ENCODE data around the gene CAPN7. TPM values are rescaled to one million over a fixed set of nuclear protein-coding genes. Genes with fewer than 3 reads are reported as not detected.

The CAPN7 gene
- total RNA-seq, 2 experiments from 2014 or later: 22.2 to 27.5 TPM

DNA sequence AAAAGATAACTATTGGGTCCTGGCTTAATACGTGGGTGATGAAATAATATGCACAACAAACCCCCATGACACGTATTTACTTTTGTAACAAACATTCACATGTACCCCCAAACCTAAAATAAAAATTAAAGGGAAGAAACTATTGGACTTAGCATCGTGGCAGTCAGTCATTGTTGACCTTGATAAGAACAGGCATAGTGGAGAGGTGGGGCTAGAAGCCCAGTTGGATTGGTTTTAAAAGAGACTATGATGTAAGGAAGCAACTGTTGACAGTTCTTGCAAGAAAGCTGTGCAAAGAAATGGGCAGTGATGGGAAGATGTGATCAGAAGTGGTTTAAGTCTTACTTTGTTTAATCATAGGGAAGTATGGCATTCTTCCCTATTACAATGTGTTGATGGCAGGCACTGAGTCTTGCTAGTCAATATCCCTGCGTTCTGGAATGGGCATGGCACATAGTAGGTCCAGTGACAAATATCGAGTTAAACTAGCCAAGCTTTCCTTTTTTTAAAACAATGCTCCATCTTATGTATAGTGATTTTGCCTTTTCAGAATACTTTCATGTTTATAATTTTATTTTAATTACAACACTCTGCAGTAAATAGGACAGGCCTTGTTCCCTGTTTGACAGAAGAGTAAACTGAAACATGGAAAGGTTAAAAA is 37.9 kb downstream of the CAPN7 start:
- Mint-ChIP-seq H3K9me3 (no peaks in the 10 kb centered on the region), H3K27ac (no peak overlapping the region), H3K36me3 (ENCODE audit: low read depth) (peaks cover 26% of the 10 kb centered on the region), H3K4me1 (ENCODE audit: low read depth) (peaks cover 6% of the 10 kb centered on the region), H3K4me3 (no peak overlapping the region), H3K27me3 (no peaks in the 10 kb centered on the region)
- CTCF ChIA-PET: interaction anchor here (1.5 to 1.6 kb wide), 2 partner anchors 9 to 23 kb away, joined by 3 to 5 read pairs; no protein-coding TSS in a partner anchor
- intact Hi-C loops (cut with micrococcal nuclease): no loop called here
- TF ChIP-seq, protein P1, sequence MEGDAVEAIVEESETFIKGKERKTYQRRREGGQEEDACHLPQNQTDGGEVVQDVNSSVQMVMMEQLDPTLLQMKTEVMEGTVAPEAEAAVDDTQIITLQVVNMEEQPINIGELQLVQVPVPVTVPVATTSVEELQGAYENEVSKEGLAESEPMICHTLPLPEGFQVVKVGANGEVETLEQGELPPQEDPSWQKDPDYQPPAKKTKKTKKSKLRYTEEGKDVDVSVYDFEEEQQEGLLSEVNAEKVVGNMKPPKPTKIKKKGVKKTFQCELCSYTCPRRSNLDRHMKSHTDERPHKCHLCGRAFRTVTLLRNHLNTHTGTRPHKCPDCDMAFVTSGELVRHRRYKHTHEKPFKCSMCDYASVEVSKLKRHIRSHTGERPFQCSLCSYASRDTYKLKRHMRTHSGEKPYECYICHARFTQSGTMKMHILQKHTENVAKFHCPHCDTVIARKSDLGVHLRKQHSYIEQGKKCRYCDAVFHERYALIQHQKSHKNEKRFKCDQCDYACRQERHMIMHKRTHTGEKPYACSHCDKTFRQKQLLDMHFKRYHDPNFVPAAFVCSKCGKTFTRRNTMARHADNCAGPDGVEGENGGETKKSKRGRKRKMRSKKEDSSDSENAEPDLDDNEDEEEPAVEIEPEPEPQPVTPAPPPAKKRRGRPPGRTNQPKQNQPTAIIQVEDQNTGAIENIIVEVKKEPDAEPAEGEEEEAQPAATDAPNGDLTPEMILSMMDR (IDR thresholded peaks at IDR 0.05): no peak
- ATAC-seq (no peak), DNase-seq (no peak)
- POLR2A ChIA-PET: no interaction called here

DNA sequence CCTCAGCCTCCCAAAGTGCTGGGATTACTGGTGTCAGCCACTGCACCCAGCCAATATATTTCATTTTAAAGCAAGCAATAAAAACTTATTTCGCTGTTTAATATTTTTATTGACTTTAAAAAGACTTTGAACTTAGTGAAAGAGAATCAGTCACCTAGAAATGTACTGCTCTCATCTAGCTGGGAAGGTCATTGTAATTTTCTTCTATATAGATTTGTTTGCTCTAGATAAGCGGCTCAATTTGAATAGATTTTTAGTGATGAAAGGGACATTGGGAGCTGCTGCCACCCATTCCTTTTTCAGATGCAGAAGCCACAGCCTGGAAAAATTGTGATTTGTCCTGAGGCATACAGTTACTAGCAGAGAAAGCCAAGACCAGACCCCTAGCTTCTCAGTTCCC is 40.1 kb downstream of the CAPN7 start:
- Mint-ChIP-seq H3K27ac (no peak overlapping the region), H3K27me3 (no peaks in the 10 kb centered on the region), H3K4me1 (ENCODE audit: low read depth) (peaks cover 6% of the 10 kb centered on the region), H3K9me3 (no peaks in the 10 kb centered on the region), H3K4me3 (no peak overlapping the region), H3K36me3 (ENCODE audit: low read depth) (peaks cover 27% of the 10 kb centered on the region)
- CTCF ChIA-PET: interaction anchor here (1.1 to 2.2 kb wide), 3 partner anchors 22 to 159 kb away, joined by 5 to 6 read pairs (median 5); no protein-coding TSS in a partner anchor
- no peak for DNase-seq
- POLR2A ChIA-PET: interaction anchor here (0.5 kb wide), 1 partner anchor 9 kb away, joined by 3 read pairs; no protein-coding TSS in a partner anchor
- TF ChIP-seq, protein P1 (IDR thresholded peaks at IDR 0.05): no peak
- no peak for ATAC-seq
- intact Hi-C loops (cut with micrococcal nuclease): no loop called here

DNA sequence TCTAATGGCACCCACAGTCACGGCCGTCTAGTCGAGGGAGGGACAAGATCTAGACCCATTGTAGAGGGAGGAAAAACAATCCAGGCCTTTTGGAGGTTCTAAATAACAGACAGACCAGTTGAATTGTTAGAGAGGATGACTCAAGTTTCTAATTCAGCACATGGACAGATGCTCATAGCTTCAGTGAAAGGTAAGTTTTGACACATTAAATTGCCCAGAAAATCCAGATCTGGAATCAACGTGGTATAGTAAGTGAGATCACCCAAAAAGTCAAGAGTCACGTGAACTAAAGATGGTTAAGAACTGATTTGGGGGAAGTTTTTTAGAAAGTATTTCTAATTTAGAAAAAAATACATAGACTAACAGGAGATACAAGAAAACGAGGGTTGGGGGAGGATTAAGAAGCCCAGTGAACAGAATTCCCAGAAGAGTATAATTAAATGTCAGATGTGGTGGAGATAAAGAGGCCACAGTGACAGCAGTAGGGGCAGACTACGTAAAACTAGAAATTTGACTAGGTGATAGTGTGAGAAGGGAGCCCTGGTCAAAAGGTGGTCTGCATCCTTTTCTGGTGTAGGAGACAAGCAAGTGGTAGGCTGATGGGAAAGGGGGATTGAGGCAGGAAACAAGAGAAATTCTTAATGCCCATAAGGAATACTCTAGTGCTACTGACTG is 47.1 kb downstream of the CAPN7 start:
- DNase-seq: no peak
- TF ChIP-seq, protein P1 (IDR thresholded peaks at IDR 0.05): no peak
- Mint-ChIP-seq H3K4me3 (no peak overlapping the region), H3K27me3 (no peaks in the 10 kb centered on the region), H3K36me3 (ENCODE audit: low read depth) (peaks cover 14% of the 10 kb centered on the region), H3K27ac (peak overlapping the region; percentile 73), H3K4me1 (ENCODE audit: low read depth) (peaks cover 6% of the 10 kb centered on the region), H3K9me3 (no peaks in the 10 kb centered on the region)
- POLR2A ChIA-PET: interaction anchor here (0.6 to 0.7 kb wide), 2 partner anchors 10 to 33 kb away, joined by 3 read pairs; no protein-coding TSS in a partner anchor
- intact Hi-C loops (cut with micrococcal nuclease): no loop called here
- CTCF ChIA-PET: interaction anchor here (0.8 to 2.0 kb wide), 7 partner anchors 10 to 152 kb away, joined by 3 to 7 read pairs (median 3); no protein-coding TSS in a partner anchor
- peak; percentile 45 for ATAC-seq

DNA sequence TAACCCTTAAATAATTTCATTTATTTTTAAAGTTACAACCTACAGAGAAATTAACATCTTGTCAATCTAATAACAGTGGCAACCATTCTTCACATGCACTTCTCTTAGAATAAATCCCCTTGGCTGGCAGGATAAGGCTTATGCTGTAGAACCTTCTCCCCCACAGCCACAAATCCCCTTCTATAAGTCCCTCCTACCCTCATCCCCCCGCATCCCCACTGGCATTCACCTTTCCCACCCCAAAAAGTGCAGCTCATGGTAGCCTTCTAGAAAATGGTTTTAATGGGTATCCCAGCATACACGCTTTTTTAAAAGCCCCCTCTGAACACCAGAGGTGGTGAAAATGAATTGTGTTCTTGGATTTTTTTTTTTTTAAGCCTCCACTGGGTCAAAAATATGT is 49.2 kb downstream of the CAPN7 start:
- ATAC-seq (no peak), DNase-seq (no peak)
- Mint-ChIP-seq H3K9me3 (no peaks in the 10 kb centered on the region), H3K36me3 (ENCODE audit: low read depth) (peaks cover 18% of the 10 kb centered on the region), H3K27me3 (no peaks in the 10 kb centered on the region), H3K4me1 (ENCODE audit: low read depth) (peaks cover 6% of the 10 kb centered on the region), H3K4me3 (no peak overlapping the region), H3K27ac (peak overlapping the region; percentile 43)
- ChIA-PET POLR2A (interaction anchor here (0.6 kb wide), 1 partner anchor 9 kb away, joined by 3 read pairs; no protein-coding TSS in a partner anchor), CTCF (interaction anchor here (5.6 kb wide), 1 partner anchor 12 kb away, joined by 39 read pairs; no protein-coding TSS in a partner anchor)
- intact Hi-C loops (cut with micrococcal nuclease): no loop called here
- TF ChIP-seq, protein P1 (IDR thresholded peaks at IDR 0.05): no peak

All from activated CD8-positive, alpha-beta T cell treated with anti-CD3 and anti-CD28 coated beads for 36 hours (primary cell).